GM18520 (cell line): Measurements from ENCODE around the gene SLC1A5.
"Not testable (repeated sequence)": the region's sequence is repeated elsewhere in the genome, so short reads cannot be mapped to it uniquely, and the experiment has no call there.

ENCODE experiments used
- ATAC-seq: cut with Tn5 transposase; IDR thresholded peaks from one replicate; pipeline ENCODE4 v1.9.1; 2021; ENCODE audit not compliant: unreplicated experiment

The SLC1A5 gene

DNA sequence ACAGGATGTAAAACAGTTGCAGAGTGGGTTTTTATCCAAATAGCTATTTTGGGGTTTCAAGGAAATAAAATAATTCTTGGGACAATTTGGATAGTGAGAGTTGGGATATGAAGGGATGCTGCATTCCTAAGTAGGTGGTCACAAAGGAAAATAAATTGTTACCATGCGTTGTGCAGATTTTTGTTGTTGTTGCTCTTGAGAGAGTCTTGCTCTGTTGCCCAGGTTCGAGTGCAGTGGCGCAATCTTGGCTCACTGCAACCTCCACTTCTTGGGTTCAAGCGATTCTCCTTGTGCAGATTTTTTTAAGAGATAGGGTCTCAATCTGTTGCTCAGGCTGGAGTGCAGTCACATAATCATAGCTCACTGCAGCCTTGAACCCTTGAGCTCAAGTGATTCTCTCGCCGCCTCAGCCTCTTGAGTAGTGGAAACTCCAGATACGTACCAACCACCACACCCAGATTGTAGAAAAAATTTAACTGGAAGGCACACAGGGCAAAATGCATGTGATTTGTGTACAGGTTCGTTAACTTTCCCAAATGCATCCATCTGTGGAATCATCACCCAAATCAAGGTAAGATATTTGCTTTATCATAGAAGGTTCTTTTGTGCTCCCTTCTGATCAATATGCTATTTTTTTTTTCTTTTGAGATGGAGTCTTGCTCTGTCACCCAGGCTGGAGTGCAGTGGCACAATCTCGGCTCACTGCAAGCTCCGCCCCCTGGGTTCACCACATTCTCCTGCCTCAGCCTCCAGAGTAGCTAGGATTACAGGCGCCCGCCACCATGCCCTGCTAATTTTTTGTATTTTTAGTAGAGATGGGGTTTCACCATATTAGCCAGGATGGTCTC lies 16.0 kb downstream of the SLC1A5 start:
- ATAC-seq, result no peak

- ATAC-seq, result not testable (repeated sequence)
Measured at GRCh38 chr19:46768746-46769145, 19.6 kb downstream of the SLC1A5 start.

- no peak for ATAC-seq
Measured at GRCh38 chr19:46766569-46767317, 21.7 kb downstream of the SLC1A5 start.

DNA sequence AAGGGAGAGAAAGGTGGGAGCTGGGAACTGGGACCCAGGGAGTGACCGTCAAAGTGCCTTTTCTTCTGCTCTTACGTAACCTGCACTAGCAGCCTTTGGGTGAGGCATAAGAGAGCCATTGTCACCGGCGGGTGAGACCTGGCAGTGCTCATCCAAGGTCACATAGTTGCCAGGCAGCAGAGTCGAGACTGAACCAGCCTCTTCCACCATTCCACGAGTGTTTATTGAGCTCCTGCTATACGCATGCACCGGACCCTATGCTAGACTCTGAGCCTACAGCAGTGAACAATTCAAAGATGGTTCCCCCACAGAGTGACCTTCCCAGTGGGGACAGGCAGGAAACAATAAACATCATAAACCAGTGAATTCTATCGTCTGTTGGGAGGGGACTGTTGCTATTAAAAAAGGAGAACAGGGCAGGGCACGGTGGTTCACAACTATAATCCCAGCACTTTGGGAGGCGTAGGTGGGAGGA lies 23.5 kb downstream of the SLC1A5 start:
- no peak for ATAC-seq

- no peak for ATAC-seq
Measured at GRCh38 chr19:46762245-46762890, 26.0 kb downstream of the SLC1A5 start.

DNA sequence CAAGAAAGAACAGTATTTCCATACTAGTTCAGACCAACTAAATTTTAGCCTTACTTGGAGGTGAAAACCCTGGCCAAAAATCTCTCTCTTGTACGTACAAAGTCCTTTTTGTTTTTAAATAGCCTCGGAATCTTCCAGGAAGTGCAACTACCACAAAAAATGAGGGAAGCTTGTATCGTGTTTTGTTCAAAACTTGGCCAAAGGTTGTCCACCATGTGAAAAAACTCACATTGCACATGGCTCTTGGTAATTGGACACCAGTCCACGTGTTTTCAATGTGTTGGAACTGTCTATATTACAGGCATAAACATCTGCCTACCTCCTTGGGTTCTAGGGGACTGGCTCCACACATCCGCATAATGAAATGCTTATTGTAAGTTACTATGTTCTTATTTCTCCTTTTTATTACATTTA lies 27.0 kb downstream of the SLC1A5 start:
- no peak for ATAC-seq

GRCh38 chr19:46760897-46761296 lies 27.5 kb downstream of the SLC1A5 start:
- not testable (repeated sequence) for ATAC-seq

DNA sequence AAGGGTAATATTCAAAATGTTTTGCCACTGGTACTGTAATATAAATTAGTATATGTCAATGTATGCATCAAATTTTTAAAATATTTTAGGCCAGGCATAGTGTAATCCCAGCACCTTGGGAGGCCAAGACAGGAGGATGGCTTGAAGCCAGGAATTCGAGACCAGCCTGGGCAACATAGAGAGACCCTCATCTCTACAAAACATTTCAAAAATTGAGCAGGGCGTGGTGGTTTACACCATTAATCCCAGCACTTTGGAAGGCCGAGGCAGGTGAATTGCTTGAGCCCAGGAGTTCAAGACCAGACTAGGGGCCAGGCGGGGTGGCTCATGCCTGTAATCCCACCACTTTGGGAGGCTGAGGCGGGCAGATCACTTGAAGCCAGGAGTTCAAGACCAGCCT lies 28.0 kb downstream of the SLC1A5 start:
- no peak for ATAC-seq

GRCh38 chr19:46759817-46760333 lies 28.5 kb downstream of the SLC1A5 start:
- no peak for ATAC-seq

GRCh38 chr19:46759206-46759605 lies 29.2 kb downstream of the SLC1A5 start:
- ATAC-seq, result no peak

- no peak for ATAC-seq
Measured at GRCh38 chr19:46756544-46756888, 31.9 kb downstream of the SLC1A5 start.

DNA sequence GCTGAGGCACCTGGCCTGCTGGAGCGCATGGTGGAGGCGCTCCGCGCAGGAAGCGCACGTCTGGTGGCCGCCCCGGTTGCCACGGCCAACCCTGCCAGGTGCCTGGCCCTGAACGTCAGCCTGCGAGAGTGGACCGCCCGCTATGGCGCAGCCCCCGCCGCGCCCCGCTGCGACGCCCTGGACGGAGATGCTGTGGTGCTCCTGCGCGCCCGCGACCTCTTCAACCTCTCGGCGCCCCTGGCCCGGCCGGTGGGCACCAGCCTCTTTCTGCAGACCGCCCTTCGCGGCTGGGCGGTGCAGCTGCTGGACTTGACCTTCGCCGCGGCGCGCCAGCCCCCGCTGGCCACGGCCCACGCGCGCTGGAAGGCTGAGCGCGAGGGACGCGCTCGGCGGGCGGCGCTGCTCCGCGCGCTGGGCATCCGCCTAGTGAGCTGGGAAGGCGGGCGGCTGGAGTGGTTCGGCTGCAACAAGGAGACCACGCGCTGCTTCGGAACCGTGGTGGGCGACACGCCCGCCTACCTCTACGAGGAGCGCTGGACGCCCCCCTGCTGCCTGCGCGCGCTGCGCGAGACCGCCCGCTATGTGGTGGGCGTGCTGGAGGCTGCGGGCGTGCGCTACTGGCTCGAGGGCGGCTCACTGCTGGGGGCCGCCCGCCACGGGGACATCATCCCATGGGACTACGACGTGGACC lies 32.4 kb downstream of the SLC1A5 start:
- ATAC-seq, result no peak

DNA sequence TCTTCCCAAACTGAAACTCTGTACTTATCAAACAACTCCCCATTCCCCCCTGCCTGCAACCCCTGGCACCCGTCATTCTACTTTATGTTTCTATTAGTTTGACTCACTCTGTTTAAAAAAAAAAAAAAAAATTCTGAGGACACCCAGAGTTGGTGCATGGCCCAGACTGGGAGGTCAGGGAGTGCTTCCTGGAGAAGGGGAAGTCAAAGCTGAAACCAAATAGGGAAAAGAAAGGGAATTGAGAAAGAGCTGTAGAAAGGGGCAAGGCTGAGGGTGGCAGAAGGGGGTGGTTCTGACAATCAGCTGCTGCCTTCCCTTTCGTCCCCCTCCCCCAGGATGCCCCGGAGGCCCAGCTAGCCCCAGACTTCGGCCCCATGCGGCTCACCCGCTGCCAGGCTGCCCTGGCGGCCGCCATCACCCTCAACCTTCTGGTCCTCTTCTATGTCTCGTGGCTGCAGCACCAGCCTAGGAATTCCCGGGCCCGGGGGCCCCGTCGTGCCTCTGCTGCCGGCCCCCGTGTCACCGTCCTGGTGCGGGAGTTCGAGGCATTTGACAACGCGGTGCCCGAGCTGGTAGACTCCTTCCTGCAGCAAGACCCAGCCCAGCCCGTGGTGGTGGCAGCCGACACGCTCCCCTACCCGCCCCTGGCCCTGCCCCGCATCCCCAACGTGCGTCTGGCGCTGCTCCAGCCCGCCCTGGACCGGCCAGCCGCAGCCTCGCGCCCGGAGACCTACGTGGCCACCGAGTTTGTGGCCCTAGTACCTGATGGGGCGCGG lies 33.1 kb downstream of the SLC1A5 start:
- ATAC-seq, result no peak

DNA sequence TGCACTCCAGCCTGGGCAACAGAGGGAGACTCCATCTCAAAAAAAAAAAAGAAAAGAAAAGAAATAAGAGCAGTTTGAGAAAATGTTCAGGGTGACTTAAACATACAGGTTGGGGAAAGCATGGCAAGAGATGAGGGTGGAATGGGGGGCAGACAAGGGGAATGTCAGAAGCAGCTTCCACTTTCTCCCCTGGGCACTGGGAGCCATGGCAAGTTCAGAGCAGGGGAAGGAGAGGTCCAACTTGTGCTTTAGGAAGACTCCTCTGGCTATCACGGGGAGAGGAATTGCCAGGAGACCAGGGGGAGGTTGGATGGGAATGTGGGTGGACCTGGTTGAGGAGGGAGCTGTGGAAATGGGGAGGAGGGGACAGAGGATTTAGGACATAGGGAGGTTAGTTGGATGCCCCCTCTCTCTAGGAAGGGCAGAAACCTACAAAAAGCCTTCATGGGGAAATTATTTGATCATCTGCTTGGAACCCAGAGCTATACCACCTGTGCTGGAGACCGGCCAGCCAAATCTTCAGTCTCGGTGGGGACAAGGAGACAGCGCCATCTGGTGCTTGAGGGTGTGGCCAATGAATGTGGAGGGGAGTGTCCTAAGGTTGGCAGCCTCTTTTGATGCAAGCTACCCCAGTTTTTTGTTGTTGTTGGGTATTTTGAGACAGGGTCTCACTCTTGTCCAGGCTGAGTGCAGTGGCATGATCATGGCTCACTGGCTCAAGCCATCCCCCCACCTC lies 34.8 kb downstream of the SLC1A5 start:
- ATAC-seq, result no peak

DNA sequence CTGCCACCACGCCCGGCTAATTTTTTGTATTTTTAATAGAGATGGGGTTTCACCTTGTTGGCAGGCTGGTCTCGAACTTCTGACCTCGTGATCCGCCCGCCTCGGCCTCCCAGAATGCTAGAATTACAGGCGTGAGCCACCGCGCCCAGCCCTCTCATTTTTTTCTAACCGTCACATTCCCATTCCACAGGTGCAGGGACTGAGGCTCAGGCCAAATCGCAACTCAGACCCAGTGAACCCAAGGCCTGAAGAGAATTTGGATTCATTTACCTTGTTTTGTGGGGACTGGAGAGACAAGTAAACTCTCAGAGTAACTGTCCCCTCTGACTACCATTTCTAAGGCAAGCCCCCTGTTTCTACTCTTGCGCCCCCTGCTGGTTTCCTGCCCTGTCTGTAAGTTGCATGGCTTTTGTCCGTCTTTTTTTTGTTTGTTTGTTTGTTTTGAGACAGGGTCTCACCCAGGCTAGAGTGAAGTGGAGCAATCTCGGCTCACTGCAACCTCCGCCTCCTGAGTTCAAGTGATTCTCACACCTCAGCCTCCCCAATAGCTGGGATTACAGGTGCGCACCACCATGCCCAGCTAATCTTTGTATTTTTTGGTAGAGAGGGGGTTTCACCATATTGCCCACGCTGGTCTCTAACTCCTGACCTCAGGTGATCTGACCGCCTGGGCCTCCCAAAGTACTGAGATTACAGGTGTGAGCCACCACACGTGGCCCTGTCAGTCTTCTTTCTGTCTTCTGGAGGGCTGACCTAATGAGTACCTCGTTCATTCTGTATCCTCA lies 39.9 kb downstream of the SLC1A5 start:
- ATAC-seq, result no peak

- ATAC-seq, result peak; percentile 33
Measured at GRCh38 chr19:46746281-46747057, 41.9 kb downstream of the SLC1A5 start, which contains the start of gene STRN4. STRN4 (minus strand) TSS chr19:46746450; CDS start chr19:46746430, 20 bp downstream.

GRCh38 chr19:46745521-46746280 lies 42.7 kb downstream of the SLC1A5 start, which contains the start of gene FKRP:
FKRP (plus strand) TSS chr19:46746057; CDS start chr19:46755451, 9,394 bp downstream.
- ATAC-seq, result peak; percentile 28
